ENCODE results near the gene NRF1.

Gene NRF1

DNA sequence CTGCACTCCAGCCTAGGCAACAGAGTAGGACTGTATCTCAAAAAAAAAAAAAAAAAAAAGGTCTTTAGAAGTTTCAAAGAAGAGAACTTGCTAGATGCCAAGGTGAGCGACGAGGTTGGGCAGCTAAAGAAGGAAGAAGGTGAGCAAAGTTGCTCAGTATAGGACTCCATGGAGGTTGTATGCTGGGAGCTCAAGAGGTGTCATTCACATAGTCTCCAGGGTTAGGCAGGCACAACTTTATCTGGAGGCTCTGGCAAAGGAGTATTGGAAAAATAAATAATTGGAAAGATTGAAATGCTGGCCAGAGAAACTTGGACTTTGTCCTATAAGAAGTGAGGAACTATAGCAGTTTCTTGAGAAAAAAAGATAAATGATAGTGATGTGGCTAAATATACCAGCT lies 74.5 kb downstream of the NRF1 start:
- no peak for DNase-seq (ENCODE audit: low spot score)

- DNase-seq (ENCODE audit: low spot score), result no peak
Measured at GRCh38 chr7:129688503-129689222, 77.1 kb downstream of the NRF1 start.

- DNase-seq (ENCODE audit: low spot score), result no peak
Measured at GRCh38 chr7:129689995-129690581, 78.6 kb downstream of the NRF1 start.

- no peak for DNase-seq (ENCODE audit: low spot score)
Measured at GRCh38 chr7:129690701-129691100, 79.2 kb downstream of the NRF1 start.

GRCh38 chr7:129698516-129699418 lies 87.2 kb downstream of the NRF1 start:
- no peak for DNase-seq (ENCODE audit: low spot score)

GRCh38 chr7:129702316-129702715 lies 90.8 kb downstream of the NRF1 start:
- DNase-seq (ENCODE audit: low spot score), result no peak

DNA sequence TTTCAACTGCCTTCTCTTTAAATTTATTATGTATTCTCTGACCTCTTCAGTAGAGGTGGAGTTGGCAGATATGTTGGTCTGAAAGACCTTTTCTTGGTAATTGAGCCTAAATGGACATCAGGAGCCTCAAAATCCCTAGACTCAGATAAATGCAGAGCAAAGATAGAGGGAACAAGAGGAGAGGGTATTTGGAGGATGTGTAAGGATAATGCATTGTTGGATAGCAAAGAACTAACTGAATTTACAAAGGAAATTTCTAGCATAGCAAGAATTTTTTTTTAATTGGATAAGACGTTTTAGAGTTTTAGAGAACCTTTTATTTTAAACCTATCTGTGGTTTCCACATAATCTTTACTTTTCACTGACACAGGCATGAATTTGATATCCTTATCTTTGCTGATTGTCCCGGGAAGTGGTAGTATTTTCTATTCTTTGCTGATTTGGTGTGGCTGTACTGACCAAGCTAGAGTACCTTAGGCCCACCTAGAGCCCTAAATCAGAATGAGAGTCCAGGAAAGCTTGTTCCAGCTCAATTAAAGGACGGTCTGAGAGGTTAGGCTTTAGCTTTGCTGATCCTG lies 91.3 kb downstream of the NRF1 start:
- no peak for DNase-seq (ENCODE audit: low spot score)

DNA sequence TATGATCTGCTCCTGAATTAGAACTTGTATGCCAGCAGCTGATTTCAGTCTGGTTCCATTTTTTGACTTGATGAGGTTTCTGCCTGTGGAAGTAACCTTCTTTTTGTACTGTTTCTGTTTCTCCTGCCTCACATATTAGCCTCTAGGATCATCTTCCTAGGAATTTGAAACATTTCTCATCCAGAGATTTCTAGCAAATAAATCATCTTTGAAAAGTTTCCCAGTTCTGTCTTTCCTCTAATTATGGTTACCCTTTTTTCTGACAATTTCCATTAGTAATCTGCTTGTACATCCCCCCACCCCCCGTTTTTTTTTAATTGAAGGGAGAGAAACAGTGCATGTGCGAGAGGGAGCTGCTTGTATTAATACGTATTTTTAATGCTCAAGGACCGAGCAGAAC lies 92.2 kb downstream of the NRF1 start:
- no peak for DNase-seq (ENCODE audit: low spot score)

GRCh38 chr7:129707910-129708499 lies 96.5 kb downstream of the NRF1 start:
- DNase-seq (ENCODE audit: low spot score), result no peak

GRCh38 chr7:129713544-129713943 lies 102.0 kb downstream of the NRF1 start:
- no peak for DNase-seq (ENCODE audit: low spot score)

GRCh38 chr7:129714514-129715063 lies 103.1 kb downstream of the NRF1 start:
- DNase-seq (ENCODE audit: low spot score), result no peak

DNA sequence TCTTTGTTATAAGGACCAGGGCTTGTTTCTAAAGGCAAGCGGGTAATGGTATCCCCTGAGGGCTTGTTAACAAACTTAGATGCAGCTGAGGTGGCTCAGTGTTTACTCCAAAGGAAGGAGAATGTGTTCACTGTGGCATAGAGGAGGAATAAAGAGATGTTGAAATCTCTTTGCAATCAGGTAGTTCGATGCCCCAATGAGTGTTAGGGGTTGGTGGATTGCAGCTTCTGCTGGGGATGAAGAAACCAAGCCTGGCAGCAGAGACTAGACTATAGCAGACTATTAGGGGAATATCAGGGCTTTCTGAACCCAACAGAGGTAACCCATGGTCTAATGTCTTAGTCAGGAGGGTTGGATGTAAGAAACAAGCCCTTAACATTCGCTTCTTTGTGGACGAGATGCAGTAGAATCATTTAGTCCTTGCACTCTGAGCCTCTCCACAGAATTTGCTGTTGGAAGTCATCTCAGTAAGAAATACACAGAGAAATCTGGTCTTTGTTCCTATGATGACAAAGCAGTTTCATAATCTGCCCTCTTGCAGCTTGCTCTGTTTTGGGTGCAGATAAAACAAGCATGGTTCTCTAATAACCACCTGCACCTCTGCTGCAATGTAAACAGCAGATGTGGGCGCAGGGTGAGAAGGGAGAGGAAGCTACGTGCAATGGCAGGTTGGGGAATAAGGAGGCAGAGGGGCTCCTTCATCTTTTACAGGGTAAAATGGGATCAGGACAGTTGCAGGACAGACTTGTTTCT lies 108.6 kb downstream of the NRF1 start:
- no peak for DNase-seq (ENCODE audit: low spot score)

- DNase-seq (ENCODE audit: low spot score), result no peak
Measured at GRCh38 chr7:129721068-129721467, 109.5 kb downstream of the NRF1 start.

DNA sequence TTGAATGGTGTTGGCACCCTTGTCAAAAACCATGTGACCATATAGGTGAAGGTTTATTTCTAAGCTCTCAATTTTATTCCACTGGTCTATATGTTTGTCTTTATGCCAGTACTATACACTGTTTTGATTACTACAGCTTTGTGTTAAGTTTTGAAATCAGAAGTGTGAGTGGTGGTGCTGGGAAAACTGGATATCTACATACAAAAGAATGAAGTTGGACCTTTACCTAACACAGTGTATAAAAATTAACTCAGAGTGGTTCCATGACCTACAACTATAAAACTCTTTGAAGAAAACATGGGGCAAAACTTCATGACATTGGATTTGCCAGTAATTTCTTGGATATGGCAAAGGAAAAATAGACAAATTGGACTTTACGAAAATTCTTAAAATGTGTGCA lies 112.2 kb downstream of the NRF1 start:
- no peak for DNase-seq (ENCODE audit: low spot score)

DNA sequence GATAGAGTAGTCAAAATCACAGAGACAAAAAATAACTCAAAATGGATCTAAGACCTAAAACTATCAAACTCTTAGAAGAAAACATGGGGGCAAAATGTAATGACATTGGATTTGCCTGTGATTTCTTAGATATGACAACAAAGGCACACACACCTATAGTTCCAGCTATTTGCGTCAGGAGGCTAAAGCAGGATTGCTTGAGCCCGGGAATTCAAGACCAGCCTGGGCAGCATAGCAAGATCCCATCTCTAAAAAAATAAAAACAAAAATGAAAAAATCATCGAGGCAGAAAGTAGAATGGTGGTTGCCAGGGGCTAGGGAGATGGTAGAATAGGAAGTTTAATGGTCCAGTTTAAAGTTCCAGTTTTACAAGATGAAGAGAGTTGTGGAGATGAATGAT lies 113.3 kb downstream of the NRF1 start:
- no peak for DNase-seq (ENCODE audit: low spot score)

- DNase-seq (ENCODE audit: low spot score), result no peak
Measured at GRCh38 chr7:129728875-129729467, 117.5 kb downstream of the NRF1 start.

DNA sequence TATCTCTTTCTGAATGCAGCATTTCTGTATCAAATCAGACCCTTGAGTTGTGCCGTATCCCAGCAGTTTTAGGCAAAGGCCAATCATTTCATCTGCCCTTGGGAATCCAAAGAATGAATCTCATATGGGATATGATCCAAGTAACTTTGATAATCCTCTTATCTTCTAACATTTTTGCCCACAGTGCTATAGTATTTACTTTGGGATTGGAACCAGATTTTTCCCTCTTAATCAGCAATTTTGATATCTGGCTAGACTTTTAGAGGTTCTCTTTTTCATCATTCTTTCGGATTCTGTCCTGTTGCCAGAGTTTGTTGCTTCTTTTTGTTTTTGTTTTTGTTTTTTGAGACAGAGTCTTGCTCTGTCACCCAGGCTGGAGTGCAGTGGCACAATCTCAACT lies 118.0 kb downstream of the NRF1 start:
- no peak for DNase-seq (ENCODE audit: low spot score)

DNA sequence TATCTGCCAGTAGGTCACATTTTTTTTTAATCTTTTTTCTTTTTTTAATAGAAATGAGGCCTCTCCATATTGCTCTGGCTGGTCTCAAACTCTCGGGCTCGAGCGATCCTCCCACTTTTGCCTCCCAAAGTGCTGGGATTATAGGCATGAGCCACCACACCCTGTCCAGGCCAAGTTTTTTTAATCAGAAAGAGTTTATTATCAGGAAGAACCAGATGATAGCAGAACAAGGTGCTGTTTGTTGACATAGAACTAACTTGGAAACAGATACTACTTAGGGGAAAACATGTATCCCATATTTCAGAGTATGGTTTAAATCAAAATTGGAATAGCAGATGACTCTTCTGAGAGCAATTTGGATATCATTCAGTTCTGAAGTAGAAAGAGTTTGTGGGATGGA lies 118.6 kb downstream of the NRF1 start:
- no peak for DNase-seq (ENCODE audit: low spot score)

DNA sequence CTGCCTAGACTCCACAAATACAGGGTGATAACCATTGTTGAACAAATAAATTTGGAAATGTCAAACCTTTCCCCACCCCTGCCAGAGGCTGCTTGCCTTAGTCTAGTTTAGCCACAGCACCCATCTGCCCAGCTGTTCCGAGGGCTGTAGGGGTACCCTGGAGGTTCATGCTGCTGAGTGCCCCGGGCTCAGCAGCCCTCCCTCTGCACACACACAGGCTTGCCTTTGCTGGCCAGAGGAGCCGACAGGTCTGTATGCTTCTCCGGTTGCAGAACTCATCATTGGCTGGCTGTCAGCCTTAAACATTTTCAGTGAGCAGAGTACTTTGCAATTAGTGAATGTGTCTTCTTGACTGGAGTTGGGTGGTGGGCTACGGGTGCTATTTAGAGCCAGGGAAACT lies 122.9 kb downstream of the NRF1 start:
- DNase-seq (ENCODE audit: low spot score), result no peak

GRCh38 chr7:129739427-129739826 lies 127.9 kb downstream of the NRF1 start:
- no peak for DNase-seq (ENCODE audit: low spot score)

All from ecto neural progenitor cell (in vitro differentiated cells).